B cell (primary cell): Measurements from ENCODE around the gene STK24. TPM values are rescaled to one million over a fixed set of nuclear protein-coding genes. Genes with fewer than 3 reads are reported as not detected.
A peak's percentile ranks its signal among the peaks of the same experiment; 100 is the strongest.

Experiments used
- ATAC-seq: fragments of 200-7000 bp; cut with Tn5 transposase; one replicate; pipeline ENCODE4 v1.10.0; 2021; ENCODE audit warnings: low read depth, mild to moderate bottlenecking, moderate number of reproducible peaks, moderate library complexity
- CTCF ChIA-PET: fragments of 350-600 bp; sonication (Branson Sonifier 250); formaldehyde crosslinking; loops from one replicate; lab custom pipeline; 2021; ENCODE audit warnings: antibody characterized with exemption, inconsistent platforms; lab: Charles Lee
- POLR2A ChIA-PET: fragments of 350-600 bp; sonication (Branson Sonifier 250); formaldehyde crosslinking; loops from one replicate; lab custom pipeline; 2021; ENCODE audit warnings: antibody characterized with exemption; lab: Charles Lee
- DNase-seq: peaks from one replicate; pipeline ENCODE4 v3.0.0; 2013
- H2AFZ ChIP-seq: 2 replicates; pipeline ENCODE4 v1.6.1; 2012; ENCODE audit warnings: mild to moderate bottlenecking, low read depth, low read length; ENCODE audit not compliant: insufficient read depth, poor library complexity, severe bottlenecking
- H3K27ac ChIP-seq, 2 donors: 1 replicate in 1 of 2; 2 replicates in 1 of 2; pipeline ENCODE4 v1.5.1; 2012 to 2013; ENCODE audit warnings: low read length in 2 of 2, mild to moderate bottlenecking in 2 of 2, moderate library complexity in 1 of 2
- H3K27me3 ChIP-seq, 4 experiments: fragments of 200-600 bp in 1 of 4; sonication (generic) in 1 of 4; replicated peaks in 1 of 4; 1 replicate in 2 of 4; 2 replicates in 2 of 4; pipeline versions ENCODE4 v1.6.1 to v1.7.0; 2013 to 2016; ENCODE audit warnings: low read length in 3 of 4, mild to moderate bottlenecking in 2 of 4, mixed read lengths in 1 of 4, moderate library complexity in 1 of 4; ENCODE audit not compliant: insufficient read depth in 4 of 4, control insufficient read depth in 3 of 4; ENCODE audit errors: control extremely low read depth in 1 of 4
- H3K36me3 ChIP-seq, 2 experiments: replicated peaks in 1 of 2; 1 replicate in 1 of 2; 2 replicates in 1 of 2; pipeline versions ENCODE4 v1.6.1 to v1.7.1; 2013; ENCODE audit warnings: low read length in 1 of 2; ENCODE audit not compliant: insufficient read depth in 2 of 2, control insufficient read depth in 1 of 2; ENCODE audit errors: control extremely low read depth in 1 of 2, extremely low read depth in 1 of 2
- H3K4me1 ChIP-seq, 2 donors: fragments of 200-600 bp in 1 of 2; sonication (generic) in 1 of 2; 1 replicate in 1 of 2; 2 replicates in 1 of 2; pipeline versions ENCODE4 v1.5.1 to v1.6.1; 2013 to 2017; ENCODE audit warnings: low read length in 2 of 2; ENCODE audit not compliant: control insufficient read depth in 2 of 2, insufficient read depth in 2 of 2
- H3K4me2 ChIP-seq: replicated peaks from 2 replicates; pipeline ENCODE3; 2012; ENCODE audit warnings: mild to moderate bottlenecking, low read depth, low read length; ENCODE audit not compliant: poor library complexity, severe bottlenecking
- H3K4me3 ChIP-seq, 5 experiments: fragments of 200-600 bp in 1 of 5; sonication (generic) in 1 of 5; 1 replicate in 3 of 5; 2 replicates in 2 of 5; pipeline versions ENCODE4 v1.5.1 to v1.7.0; 2011 to 2016; ENCODE audit warnings: low read length in 4 of 5, mild to moderate bottlenecking in 4 of 5, low read depth in 2 of 5, control low read depth in 1 of 5, moderate library complexity in 1 of 5; ENCODE audit not compliant: insufficient read depth in 1 of 5; ENCODE audit errors: control extremely low read depth in 1 of 5, extremely low read depth in 1 of 5
- H3K79me2 ChIP-seq: fragments of 200-600 bp; sonication (generic); one replicate; pipeline ENCODE4 v1.6.0; 2016; ENCODE audit warnings: low read length; ENCODE audit not compliant: control insufficient read depth, insufficient read depth
- H3K9ac ChIP-seq: fragments of 200-600 bp; sonication (generic); 2 replicates; pipeline ENCODE4 v1.6.1; 2017; ENCODE audit warnings: mild to moderate bottlenecking, low read length, moderate library complexity
- H3K9me3 ChIP-seq, 3 donors: one replicate each; pipeline versions ENCODE4 v1.6.1 to v1.7.1; 2013; ENCODE audit warnings: low read length in 2 of 3; ENCODE audit not compliant: control insufficient read depth in 2 of 3, insufficient read depth in 1 of 3; ENCODE audit errors: control extremely low read depth in 1 of 3
- H4K20me1 ChIP-seq: 2 replicates; pipeline ENCODE4 v1.6.0; 2012; ENCODE audit warnings: mild to moderate bottlenecking, low read length; ENCODE audit not compliant: insufficient read depth, control insufficient read depth, poor library complexity, severe bottlenecking
- H3K27ac Mint-ChIP-seq: one replicate; pipeline ENCODE4 v1.8.0; 2021; ENCODE audit warnings: mixed read lengths
- H3K27me3 Mint-ChIP-seq: one replicate; pipeline ENCODE4 v1.8.0; 2021; ENCODE audit warnings: mixed read lengths
- H3K4me1 Mint-ChIP-seq: one replicate; pipeline ENCODE4 v1.8.0; 2021; ENCODE audit warnings: mixed read lengths
- H3K4me3 Mint-ChIP-seq: one replicate; pipeline ENCODE4 v1.8.0; 2021; ENCODE audit warnings: mixed read lengths
- H3K9me3 Mint-ChIP-seq: one replicate; pipeline ENCODE4 v1.8.0; 2022; ENCODE audit warnings: mixed read lengths; ENCODE audit not compliant: insufficient read depth
- CTCF ChIP-seq: fragments of 200-600 bp; IDR thresholded peaks from one replicate; pipeline ENCODE4 v1.8.0; 2022; ENCODE audit warnings: antibody characterized with exemption, mild to moderate bottlenecking
- EZH2 ChIP-seq: IDR thresholded peaks from 2 replicates; pipeline ENCODE4 v1.6.1; 2012; ENCODE audit warnings: borderline replicate concordance, low read depth, mild to moderate bottlenecking, moderate library complexity, low read length; ENCODE audit not compliant: insufficient read depth, poor library complexity, severe bottlenecking
- WGBS: methylation state at CpG from one replicate; pipeline ENCODE4 v1.1.5; 2013; ENCODE audit warnings: missing lambda C conversion rate; ENCODE audit not compliant: insufficient coverage; 5-methylcytosine and 5-hydroxymethylcytosine counted together
- intact Hi-C: fragments of 100-400 bp; cut with micrococcal nuclease; formaldehyde crosslinking; loops from one replicate; pipeline ENCODE4 v1.10.0; 2022
- polyA plus RNA-seq: library from polyadenylated mRNA; depleted of rRNA; stranded (reverse); fragments of >200 nt; gene quantifications from 2 replicates; pipeline ENCODE4 v1.2.3, GENCODE V29; 2012
- total RNA-seq, 2 donors: library from RNA; stranded (reverse); fragments of 120-200 nt in 1 of 2; gene quantifications; 1 replicate in 1 of 2; 2 replicates in 1 of 2; pipeline versions ENCODE4 v1.2.3 to v1.2.4, GENCODE V29; 2013 to 2022

Gene STK24
- total and polyA plus RNA-seq, 2 donors (not counting 1 experiment from before 2014, with no cell fraction given) = 47.2 to 117 TPM

GRCh38 chr13:98509271-98510155 lies 67.4 kb downstream of the STK24 start:
- peak overlapping the region; percentile 80 to 94 for H3K27ac ChIP-seq
- H3K4me1 ChIP-seq = peaks cover 80 to 94% of the 10 kb centered on the region in 2 donors
- H3K27me3 Mint-ChIP-seq = no peaks in the 10 kb centered on the region
- peak overlapping the region in 3 of 5 experiments; percentile 2 to 49 (median 18) for H3K4me3 ChIP-seq
- H3K36me3 ChIP-seq = peaks cover 0 to 13% of the 10 kb centered on the region in 2 experiments
- DNase-seq (peak; percentile 81), ATAC-seq (peak; percentile 81)
- no peaks in the 10 kb centered on the region for H3K27me3 ChIP-seq
- peak overlapping the region; percentile 97 for H3K27ac Mint-ChIP-seq
- no peak for TF ChIP-seq CTCF
- TF ChIP-seq EZH2 = no peak
- POLR2A ChIA-PET = interaction anchor here (0.7 to 1.9 kb wide), 7 partner anchors 18 to 1033 kb away, joined by 3 to 7 read pairs (median 4); no protein-coding TSS in a partner anchor
- CTCF ChIA-PET = interaction anchor here (0.8 to 2.3 kb wide), 7 partner anchors 21 to 144 kb away, joined by 3 to 10 read pairs (median 3); no protein-coding TSS in a partner anchor
- H3K4me3 Mint-ChIP-seq = peak overlapping the region; percentile 69
- peak overlapping the region; percentile 46 for H3K9ac ChIP-seq
- H4K20me1 ChIP-seq = peaks cover 9% of the 10 kb centered on the region
- peaks cover 94% of the 10 kb centered on the region for H3K79me2 ChIP-seq
- H3K9me3 Mint-ChIP-seq = no peaks in the 10 kb centered on the region
- H3K4me2 ChIP-seq = peak overlapping the region; percentile 66
- intact Hi-C loops = loop anchor here (1.0 to 10.0 kb wide), 4 partner anchors 33 to 1075 kb away; partner anchors contain the start of gene RAP2A
- no peaks in the 10 kb centered on the region for H3K9me3 ChIP-seq
- peak overlapping the region; percentile 67 for H2AFZ ChIP-seq
- H3K4me1 Mint-ChIP-seq = peaks cover 98% of the 10 kb centered on the region
- WGBS = 34% methylated on average over 5 of the region's 10 CpGs
